ENCODE results near the gene PNMA1.

PNMA1 gene

GRCh38 chr14:73736842-73737241 is 22.7 kb upstream of the PNMA1 start:
- no peak for DNase-seq (ENCODE audit: low read depth in 2 of 2)

- no peak for DNase-seq (ENCODE audit: low read depth in 2 of 2)
Observed at GRCh38 chr14:73732006-73732405, 17.8 kb upstream of the PNMA1 start.

- no peak for DNase-seq (ENCODE audit: low read depth in 2 of 2)
Observed at GRCh38 chr14:73731111-73731510, 16.9 kb upstream of the PNMA1 start.

DNA sequence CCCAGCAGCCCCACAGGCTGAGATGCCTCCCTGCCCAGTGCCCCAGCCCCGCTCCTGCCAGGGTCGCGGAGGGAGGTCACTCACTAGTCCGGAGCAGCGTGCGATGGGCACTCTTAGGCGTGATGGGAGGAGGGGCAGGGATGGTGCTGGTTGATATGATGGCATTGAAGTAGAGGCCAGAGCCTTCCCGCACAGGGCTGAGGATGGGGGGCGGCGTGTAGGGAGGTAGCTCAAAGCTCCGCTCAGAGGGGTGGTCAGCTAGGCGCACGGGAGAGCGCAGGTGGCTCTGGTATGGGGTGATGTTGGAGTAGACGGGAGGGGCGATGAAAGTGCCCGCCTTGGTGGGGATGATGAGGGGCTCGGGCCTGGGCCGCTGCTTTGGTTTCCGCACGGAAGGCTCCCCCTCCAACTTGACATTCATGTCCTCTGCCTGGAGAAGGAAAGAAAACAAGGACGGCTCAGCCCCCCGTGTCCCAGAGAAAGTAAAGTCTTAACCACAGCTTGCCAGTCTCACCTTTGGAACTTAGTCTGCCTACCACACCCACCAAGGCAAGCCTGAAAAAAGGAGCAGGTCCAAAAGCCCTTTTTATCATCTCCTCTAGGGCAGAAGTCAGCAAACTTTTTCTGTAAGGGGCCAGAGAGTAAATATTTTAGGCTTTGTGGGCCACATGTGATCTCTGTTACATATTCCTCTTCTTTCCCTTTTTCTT is 15.5 kb upstream of the PNMA1 start:
- DNase-seq (ENCODE audit: low read depth in 2 of 2) = no peak

DNA sequence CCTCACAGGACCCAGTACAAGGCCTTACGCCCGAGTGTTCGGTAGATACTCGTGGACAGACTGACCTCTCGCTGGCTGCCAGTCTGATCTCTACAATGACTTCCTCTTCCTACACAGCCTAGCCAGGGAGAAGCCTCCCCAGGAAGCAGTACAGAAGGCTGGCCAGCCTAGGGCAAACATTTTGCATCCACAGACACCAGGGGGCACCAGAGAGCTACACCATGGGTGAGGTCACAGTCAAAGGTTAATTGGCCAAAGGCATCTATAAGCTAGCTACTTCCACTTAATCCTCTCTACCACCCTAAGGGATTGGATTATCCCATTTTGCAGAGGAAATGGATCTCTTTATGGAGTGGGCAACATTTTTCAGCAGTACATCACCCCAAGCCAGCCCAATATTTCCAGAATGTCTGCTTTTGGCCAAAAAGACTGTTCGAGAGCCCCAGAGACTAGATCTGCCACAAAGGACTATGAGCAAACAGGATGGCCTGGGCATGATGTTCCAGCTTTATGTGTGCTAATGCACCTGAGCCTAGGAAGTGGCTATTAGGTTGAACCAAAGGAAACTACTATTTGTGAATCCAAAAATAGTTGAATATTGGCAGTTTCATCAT is 14.6 kb upstream of the PNMA1 start:
- peak; percentile 64 to 89 for DNase-seq (ENCODE audit: low read depth in 2 of 2)

- DNase-seq (ENCODE audit: low read depth in 2 of 2) = no peak
Observed at GRCh38 chr14:73727166-73727565, 13.0 kb upstream of the PNMA1 start.

- DNase-seq (ENCODE audit: low read depth in 2 of 2) = no peak
Observed at GRCh38 chr14:73726025-73726961, 12.1 kb upstream of the PNMA1 start.

DNA sequence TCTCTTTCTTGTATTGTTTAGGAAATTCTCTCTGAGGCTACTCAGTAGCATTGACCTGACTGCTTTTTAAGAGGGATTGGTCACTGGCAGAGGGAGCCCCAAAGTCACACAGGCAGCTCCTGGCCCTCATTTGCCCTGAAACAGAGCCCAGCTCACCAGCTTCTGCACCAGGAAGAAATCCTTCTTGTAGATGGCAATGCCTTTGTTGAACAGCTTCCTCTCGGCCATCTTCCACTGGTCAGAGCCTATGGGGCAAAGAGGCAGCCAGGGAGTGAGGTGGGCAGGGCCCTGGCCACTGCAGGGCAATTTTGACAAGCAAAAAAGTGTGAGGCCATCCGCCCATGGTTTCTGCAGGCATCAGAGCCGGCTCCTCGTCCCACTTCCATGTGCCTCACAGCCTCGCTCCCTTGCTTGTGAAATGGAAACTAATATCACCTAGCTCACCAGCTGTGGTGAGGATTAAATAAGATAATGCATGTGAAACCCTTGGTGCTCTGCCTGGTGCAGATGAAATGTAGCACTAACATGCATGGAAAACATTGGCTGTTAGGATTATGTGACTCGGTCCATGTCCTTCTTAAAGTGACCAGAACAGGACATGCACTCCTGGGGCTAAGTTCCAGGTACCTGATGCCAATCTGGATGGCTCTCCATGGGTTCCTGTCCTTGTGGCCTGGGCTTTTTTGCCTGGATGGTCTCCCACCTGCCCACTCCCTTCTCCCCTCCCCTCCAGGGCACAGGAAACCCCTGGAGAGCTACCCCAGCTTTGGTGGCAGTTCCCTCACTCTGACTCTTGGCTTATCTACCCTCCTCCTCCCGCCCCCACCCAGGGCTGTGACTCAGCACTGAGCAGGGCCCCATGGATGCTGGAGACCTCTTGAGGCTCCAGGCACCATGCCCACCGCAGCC is 11.2 kb upstream of the PNMA1 start:
- no peak for DNase-seq (ENCODE audit: low read depth in 2 of 2)

DNA sequence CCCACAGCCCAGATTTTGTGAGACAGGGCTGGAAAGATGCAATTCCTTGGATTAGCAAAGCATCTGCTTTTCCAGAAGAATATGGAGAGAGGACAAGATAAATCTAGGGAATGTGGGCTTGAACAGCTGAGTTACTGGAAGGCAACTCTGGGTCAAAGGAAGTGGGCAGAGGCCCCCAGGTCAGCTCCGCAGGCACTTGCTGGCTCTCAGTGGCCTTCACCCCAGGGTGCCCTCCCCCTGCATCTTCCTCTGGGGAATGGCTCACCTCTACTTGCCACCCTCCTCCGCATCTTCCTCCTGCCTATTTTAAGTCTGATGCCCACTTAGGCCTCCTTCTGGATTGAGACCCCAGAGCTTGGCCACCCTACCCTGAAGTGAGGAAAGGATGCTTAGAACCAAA is 10.5 kb upstream of the PNMA1 start:
- DNase-seq (ENCODE audit: low read depth in 2 of 2) = no peak

GRCh38 chr14:73723797-73724661 is 9.8 kb upstream of the PNMA1 start:
- no peak for DNase-seq (ENCODE audit: low read depth in 2 of 2)

DNA sequence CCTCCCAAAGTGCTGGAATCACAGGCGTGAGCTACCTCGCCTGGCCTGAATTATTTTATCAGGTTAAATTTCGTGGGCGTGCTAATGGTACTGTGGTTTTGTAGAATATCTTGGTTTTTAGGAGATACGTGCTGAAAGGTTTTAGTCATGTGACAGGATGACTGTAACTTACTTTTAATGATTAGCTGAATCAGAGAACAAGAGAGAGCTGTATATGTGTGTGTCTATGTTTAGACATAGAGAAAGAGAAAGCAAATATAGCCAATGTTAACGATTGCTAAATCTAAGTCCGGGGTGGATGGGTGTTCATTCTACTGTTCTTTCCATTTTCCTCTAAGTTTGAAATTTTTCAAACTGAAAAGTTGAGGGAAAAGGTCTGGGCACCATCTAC is 9.2 kb upstream of the PNMA1 start:
- no peak for DNase-seq (ENCODE audit: low read depth in 2 of 2)

- no peak for DNase-seq (ENCODE audit: low read depth in 2 of 2)
Observed at GRCh38 chr14:73722581-73722980, 8.4 kb upstream of the PNMA1 start.

GRCh38 chr14:73721101-73721821 is 7.1 kb upstream of the PNMA1 start:
- DNase-seq (ENCODE audit: low read depth in 2 of 2) = no peak

- DNase-seq (ENCODE audit: low read depth in 2 of 2) = no peak
Observed at GRCh38 chr14:73720636-73721035, 6.5 kb upstream of the PNMA1 start.

GRCh38 chr14:73719791-73720190 is 5.6 kb upstream of the PNMA1 start:
- no peak for DNase-seq (ENCODE audit: low read depth in 2 of 2)

DNA sequence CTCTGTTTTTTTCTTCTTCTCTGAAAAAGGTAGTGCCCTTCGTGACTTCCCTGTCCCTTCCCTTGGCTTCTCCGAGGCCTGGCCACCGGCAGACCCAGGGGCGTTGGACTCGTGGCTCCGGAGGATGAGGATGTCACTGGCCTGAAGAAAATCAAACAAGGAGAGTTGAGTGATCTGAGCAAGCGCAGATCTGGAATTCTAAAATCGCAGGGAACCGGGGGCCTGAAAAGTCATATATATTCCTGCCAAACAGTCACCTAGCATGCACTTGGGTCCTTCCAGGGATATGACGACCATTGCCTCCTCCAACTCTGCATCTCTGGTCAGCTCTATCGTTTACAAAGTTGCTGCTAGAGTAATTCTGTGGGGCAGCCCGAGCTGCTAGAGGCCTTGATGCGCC is 5.2 kb upstream of the PNMA1 start:
- no peak for DNase-seq (ENCODE audit: low read depth in 2 of 2)

DNA sequence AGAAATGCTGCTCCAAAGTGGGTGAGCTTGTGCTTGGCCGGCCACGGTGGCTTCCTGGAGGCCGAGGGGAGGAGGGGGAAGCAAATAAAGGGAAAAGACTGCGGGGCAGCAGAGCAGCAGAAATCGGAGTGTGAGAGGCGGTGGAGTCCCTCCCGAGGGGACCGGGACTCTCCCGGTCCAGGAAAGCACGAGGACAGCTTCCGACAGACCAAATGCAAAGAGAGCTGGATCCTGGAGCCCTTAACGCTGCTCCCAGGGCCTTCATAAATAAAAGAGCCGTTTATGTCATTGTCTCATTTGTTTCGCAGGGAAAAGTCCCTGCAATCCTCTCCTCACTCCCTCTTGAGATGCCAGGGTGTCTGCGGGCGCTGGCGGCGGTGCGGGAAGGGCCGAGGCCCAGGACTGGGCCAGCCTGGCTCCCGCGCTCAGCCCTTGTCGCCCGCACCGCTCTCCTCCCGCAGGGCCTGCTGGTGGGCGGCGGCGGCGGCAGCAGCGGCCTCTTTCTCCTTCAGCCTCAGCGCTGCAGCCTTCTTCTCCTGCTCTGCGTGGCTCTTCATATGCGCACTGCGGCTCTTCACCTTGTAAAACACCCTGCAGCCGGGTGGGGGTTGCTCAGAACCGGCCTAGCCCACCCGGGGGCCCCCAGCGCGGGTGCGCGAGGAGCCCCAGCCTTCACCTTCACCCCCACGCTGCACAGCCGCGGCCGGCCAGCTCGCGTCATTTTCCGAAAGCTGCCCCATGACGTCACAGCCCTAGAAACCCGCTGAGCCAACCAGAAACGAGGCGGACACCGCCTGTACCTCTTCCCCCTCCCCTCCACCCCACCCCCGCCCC is 4.5 kb upstream of the PNMA1 start:
- no peak for DNase-seq (ENCODE audit: low read depth in 2 of 2)

- DNase-seq (ENCODE audit: low read depth in 2 of 2) = no peak
Observed at GRCh38 chr14:73717711-73718417, 3.7 kb upstream of the PNMA1 start.
